GM12864 (cell line): ENCODE data around the gene LYSMD3.

ENCODE experiments used
- DNase-seq: peaks from one replicate; pipeline ENCODE4 v3.0.0-alpha.2; 2011; ENCODE audit warnings: low read depth
- H3K4me3 ChIP-seq: 2 replicates; pipeline ENCODE4 v1.5.1; 2011; ENCODE audit warnings: mild to moderate bottlenecking, low read depth, low read length, control low read depth
- CTCF ChIP-seq: IDR thresholded peaks from 2 replicates; pipeline ENCODE4 v1.5.1; 2011; ENCODE audit warnings: low read depth, mild to moderate bottlenecking, moderate library complexity, low read length, control low read depth, inconsistent platforms; ENCODE audit errors: missing control alignments

Gene LYSMD3

DNA sequence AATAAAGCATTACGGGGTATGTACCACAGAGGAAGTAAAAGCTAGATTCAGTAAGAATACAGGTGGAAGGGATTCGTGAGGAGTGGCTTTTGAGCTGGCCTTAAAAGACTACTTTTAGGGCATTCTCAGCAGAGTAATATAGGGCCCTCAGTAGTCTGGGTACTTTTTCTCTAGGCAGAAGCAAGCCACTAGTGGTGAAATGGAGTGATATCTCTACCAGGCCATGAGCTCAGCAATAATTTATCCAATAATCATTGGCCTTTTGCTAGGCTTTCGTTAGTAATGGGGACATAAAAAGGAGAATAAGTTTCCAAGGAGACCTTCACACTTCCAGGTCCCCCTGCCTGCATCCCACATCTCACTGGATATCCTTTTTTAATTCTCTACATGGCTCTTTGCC is 53.0 kb downstream of the LYSMD3 start:
- TF ChIP-seq CTCF = no peak
- no peak for DNase-seq
- H3K4me3 ChIP-seq = no peak overlapping the region

GRCh38 chr5:90475436-90475980 is 53.9 kb downstream of the LYSMD3 start:
- no peak for TF ChIP-seq CTCF
- peak overlapping the region; percentile 73; the same call in 1 of the 2 replicates for H3K4me3 ChIP-seq
- no peak for DNase-seq

- peak; percentile 80 for DNase-seq
- TF ChIP-seq CTCF = peak; percentile 51
- peak within 1 kb of the TSS; percentile 73 for H3K4me3 ChIP-seq
Observed at GRCh38 chr5:90474235-90475107, 54.9 kb downstream of the LYSMD3 start, which contains the start of the genes MBLAC2 and POLR3G. Gene MBLAC2, minus strand, starts transcription at chr5:90474771. Its CDS starts 479 bp downstream, at chr5:90474292. Gene POLR3G, plus strand, starts transcription at chr5:90474864. Its CDS starts 10,704 bp downstream, at chr5:90485568.

- no peak for DNase-seq
- H3K4me3 ChIP-seq = peak overlapping the region; percentile 73
- TF ChIP-seq CTCF = no peak
Observed at GRCh38 chr5:90473396-90474234, 55.8 kb downstream of the LYSMD3 start.

- TF ChIP-seq CTCF = no peak
- H3K4me3 ChIP-seq = peak overlapping the region; percentile 73
- DNase-seq = no peak
Observed at GRCh38 chr5:90472783-90473395, 56.5 kb downstream of the LYSMD3 start.
